ENCODE results near the gene VANGL1.

DNA sequence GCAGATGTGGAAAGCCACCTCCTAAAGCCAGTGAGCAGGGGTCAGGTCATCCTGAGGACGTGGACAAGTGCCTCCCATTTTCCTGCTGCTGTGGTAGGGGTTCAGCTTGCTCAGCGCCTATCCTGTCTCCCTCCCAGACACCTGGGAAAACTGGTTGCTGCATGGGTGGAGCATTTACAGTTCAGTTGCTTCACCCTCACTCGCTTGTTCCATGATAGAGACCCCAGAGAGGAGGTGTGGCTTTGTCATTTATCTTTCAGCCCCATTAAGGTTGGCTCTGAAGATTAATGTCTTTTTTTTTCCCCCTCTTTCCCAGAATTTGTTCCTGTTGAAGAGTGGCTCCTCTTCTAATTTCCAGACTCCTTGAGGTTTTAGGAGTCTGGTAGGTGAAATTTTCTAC lies 9.2 kb downstream of the VANGL1 start:
- TF ChIP-seq EP300 (IDR thresholded peaks at IDR 0.05) = no peak
- TF ChIP-seq, protein P1, sequence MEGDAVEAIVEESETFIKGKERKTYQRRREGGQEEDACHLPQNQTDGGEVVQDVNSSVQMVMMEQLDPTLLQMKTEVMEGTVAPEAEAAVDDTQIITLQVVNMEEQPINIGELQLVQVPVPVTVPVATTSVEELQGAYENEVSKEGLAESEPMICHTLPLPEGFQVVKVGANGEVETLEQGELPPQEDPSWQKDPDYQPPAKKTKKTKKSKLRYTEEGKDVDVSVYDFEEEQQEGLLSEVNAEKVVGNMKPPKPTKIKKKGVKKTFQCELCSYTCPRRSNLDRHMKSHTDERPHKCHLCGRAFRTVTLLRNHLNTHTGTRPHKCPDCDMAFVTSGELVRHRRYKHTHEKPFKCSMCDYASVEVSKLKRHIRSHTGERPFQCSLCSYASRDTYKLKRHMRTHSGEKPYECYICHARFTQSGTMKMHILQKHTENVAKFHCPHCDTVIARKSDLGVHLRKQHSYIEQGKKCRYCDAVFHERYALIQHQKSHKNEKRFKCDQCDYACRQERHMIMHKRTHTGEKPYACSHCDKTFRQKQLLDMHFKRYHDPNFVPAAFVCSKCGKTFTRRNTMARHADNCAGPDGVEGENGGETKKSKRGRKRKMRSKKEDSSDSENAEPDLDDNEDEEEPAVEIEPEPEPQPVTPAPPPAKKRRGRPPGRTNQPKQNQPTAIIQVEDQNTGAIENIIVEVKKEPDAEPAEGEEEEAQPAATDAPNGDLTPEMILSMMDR (IDR thresholded peaks at IDR 0.05) = no peak
